HepG2 (cell line): ENCODE measurements around the gene SLC5A6. TPM values are rescaled to one million over a fixed set of nuclear protein-coding genes. Genes with fewer than 3 reads are reported as not detected.

Source experiments
- ATM ChIP-seq: fragments of 450-650 bp; IDR thresholded peaks from 2 replicates; pipeline ENCODE4 v1.7.1; 2017; ENCODE audit warnings: mild to moderate bottlenecking, borderline replicate concordance
- BORCS8-MEF2B ChIP-seq: sonication (generic); formaldehyde crosslinking; IDR thresholded peaks from 2 replicates; pipeline ENCODE4 v1.8.0; 2022; ENCODE audit warnings: mild to moderate bottlenecking, missing genetic modification reagents
- DRAP1 ChIP-seq: IDR thresholded peaks from 2 replicates; pipeline ENCODE4 v1.6.1; 2016; ENCODE audit warnings: missing genetic modification reagents, missing compliant biosample characterization
- EP300 ChIP-seq, 3 experiments: sonication (generic) in 1 of 3; formaldehyde crosslinking in 1 of 3; IDR thresholded peaks; 2 replicates each; pipeline versions ENCODE4 v1.5.1 to v1.6.1; 2011 to 2020; ENCODE audit warnings: low read depth in 2 of 3, low read length in 2 of 3, borderline replicate concordance in 1 of 3, improper control_type of control experiment in 1 of 3, mild to moderate bottlenecking in 1 of 3, missing genetic modification reagents in 1 of 3, moderate library complexity in 1 of 3
- FOXK2 ChIP-seq: fragments of 450-650 bp; IDR thresholded peaks from 2 replicates; pipeline ENCODE4 v1.6.1; 2016
- FOXO1 ChIP-seq: sonication (generic); formaldehyde crosslinking; IDR thresholded peaks from 2 replicates; pipeline ENCODE4 v1.4.0; 2020; ENCODE audit warnings: missing genetic modification reagents
- FOXP1 ChIP-seq, 2 experiments: fragments of 450-650 bp in 1 of 2; IDR thresholded peaks; 2 replicates each; pipeline ENCODE4 v1.6.1; 2017 to 2018; ENCODE audit warnings: antibody characterized with exemption in 1 of 2
- GATAD2A ChIP-seq: IDR thresholded peaks from 2 replicates; pipeline ENCODE4 v1.6.1; 2016
- HBP1 ChIP-seq: IDR thresholded peaks from 2 replicates; pipeline ENCODE4 v1.6.1; 2016; ENCODE audit warnings: low read depth, control low read depth
- HDAC6 ChIP-seq: fragments of 200-600 bp; sonication (generic); IDR thresholded peaks from 2 replicates; pipeline ENCODE4 v1.7.0; 2017; ENCODE audit warnings: mild to moderate bottlenecking, antibody characterized with exemption, low read length, low read depth
- KAT2B ChIP-seq: fragments of 150-350 bp; IDR thresholded peaks from 2 replicates; pipeline ENCODE4 v1.6.1; 2014; ENCODE audit warnings: low read depth, low read length, borderline replicate concordance
- POGZ ChIP-seq: sonication (generic); formaldehyde crosslinking; IDR thresholded peaks from 2 replicates; pipeline ENCODE4 v1.4.0; 2020; ENCODE audit warnings: mild to moderate bottlenecking, missing genetic modification reagents
- PTBP1 ChIP-seq: fragments of 200-400 bp; formaldehyde crosslinking; IDR thresholded peaks from 2 replicates; pipeline ENCODE4 v1.6.1; 2018; ENCODE audit warnings: low read length, low read depth; ENCODE audit not compliant: poor library complexity, severe bottlenecking
- RXRB ChIP-seq: IDR thresholded peaks from 2 replicates; pipeline ENCODE4 v1.6.1; 2016; ENCODE audit warnings: borderline replicate concordance, missing genetic modification reagents, missing compliant biosample characterization
- TCF7 ChIP-seq: sonication (generic); IDR thresholded peaks from 2 replicates; pipeline ENCODE4 v1.6.1; 2016; ENCODE audit warnings: antibody characterized with exemption, low read depth
- THAP11 ChIP-seq: IDR thresholded peaks from 2 replicates; pipeline ENCODE4 v1.6.1; 2016; ENCODE audit warnings: missing biosample characterization, missing genetic modification reagents
- ZBTB25 ChIP-seq: IDR thresholded peaks from 2 replicates; pipeline ENCODE4 v1.6.1; 2018; ENCODE audit warnings: missing genetic modification reagents
- ZNF17 ChIP-seq: sonication (generic); formaldehyde crosslinking; IDR thresholded peaks from 2 replicates; pipeline ENCODE4 v1.5.0; 2020; ENCODE audit warnings: mild to moderate bottlenecking, missing genetic modification reagents
- ZNF232 ChIP-seq: sonication (generic); formaldehyde crosslinking; IDR thresholded peaks from 2 replicates; pipeline ENCODE4 v1.4.0; 2020; ENCODE audit warnings: missing genetic modification reagents, borderline replicate concordance
- ZNF292 ChIP-seq: sonication (generic); formaldehyde crosslinking; IDR thresholded peaks from 2 replicates; pipeline ENCODE4 v1.8.1; 2022; ENCODE audit warnings: mild to moderate bottlenecking, low read depth, missing genetic modification reagents, borderline replicate concordance
- ZNF317 ChIP-seq: sonication (generic); formaldehyde crosslinking; IDR thresholded peaks from 2 replicates; pipeline ENCODE4 v1.5.0; 2020; ENCODE audit warnings: mild to moderate bottlenecking, missing genetic modification reagents
- ZNF543 ChIP-seq: sonication (generic); formaldehyde crosslinking; IDR thresholded peaks from 2 replicates; pipeline ENCODE4 v1.4.0; 2020; ENCODE audit warnings: mild to moderate bottlenecking, missing genetic modification reagents
- ZNF569 ChIP-seq: sonication (generic); formaldehyde crosslinking; IDR thresholded peaks from 2 replicates; pipeline ENCODE4 v1.5.0; 2020; ENCODE audit warnings: mild to moderate bottlenecking, missing genetic modification reagents, moderate library complexity, borderline replicate concordance
- ZNF737 ChIP-seq: sonication (generic); formaldehyde crosslinking; IDR thresholded peaks from 2 replicates; pipeline ENCODE4 v1.5.0; 2020; ENCODE audit warnings: missing genetic modification reagents, mild to moderate bottlenecking, borderline replicate concordance
- ZNF883 ChIP-seq: sonication (generic); formaldehyde crosslinking; IDR thresholded peaks from 2 replicates; pipeline ENCODE4 v1.5.1; 2020; ENCODE audit warnings: mild to moderate bottlenecking, missing genetic modification reagents; ENCODE audit errors: not compliant biosample characterization
- ZZZ3 ChIP-seq: sonication (generic); formaldehyde crosslinking; IDR thresholded peaks from 2 replicates; pipeline ENCODE4 v1.4.0; 2020; ENCODE audit warnings: missing genetic modification reagents, mild to moderate bottlenecking, borderline replicate concordance
- polyA plus RNA-seq, 8 experiments: library from polyadenylated mRNA; depleted of rRNA in 3 of 8; stranded (reverse) in 7 of 8; unstranded in 1 of 8; fragments of >200 nt; fragmentation: Illumina TruSeq in 4 of 8; extraction: Trizol in 4 of 8; gene quantifications; 2 replicates each; pipeline versions ENCODE4 v1.2.1 to v1.2.3, GENCODE V29; 2011 to 2016; ENCODE audit warnings: low read depth in 4 of 8, missing spikeins in 1 of 8, mixed read lengths in 1 of 8; ENCODE audit not compliant: insufficient read depth in 1 of 8
- total RNA-seq, 5 experiments: library from RNA; depleted of rRNA; stranded (reverse); fragments of >200 nt; fragmentation: Illumina TruSeq; extraction: Trizol; gene quantifications; 2 replicates each; pipeline ENCODE4 v1.2.3, GENCODE V29; 2016; ENCODE audit warnings: low read depth in 1 of 5

The SLC5A6 gene
- total and polyA plus RNA-seq, 2 of the 13 experiments (the other 11 are each of a cell fraction or from before 2014, with no cell fraction given), result 135 to 417 TPM

- 0 out of 2 replicates have a peak, but pooled peaks have one; percentile 34 for TF ChIP-seq RXRB (CRISPR knock-in tag)
- TF ChIP-seq PTBP1, result no peak
- peak; percentile 91 for TF ChIP-seq FOXP1 (IDR thresholded peaks at IDR 0.05)
- peak; percentile 93 for TF ChIP-seq FOXP1 (CRISPR knock-in tag; IDR thresholded peaks at IDR 0.05)
- TF ChIP-seq ZNF883, result no peak
- no peak for TF ChIP-seq ZNF232 (CRISPR knock-in tag)
- no peak for TF ChIP-seq HDAC6
- TF ChIP-seq ZBTB25 (CRISPR knock-in tag), result 0 out of 2 replicates have a peak, but pooled peaks have one; percentile 20
- TF ChIP-seq ZNF17, result no peak
- no peak for TF ChIP-seq BORCS8-MEF2B (CRISPR knock-in tag)
- TF ChIP-seq POGZ (CRISPR knock-in tag), result 0 out of 2 replicates have a peak, but pooled peaks have one; percentile 37
- no peak for TF ChIP-seq ZNF569 (CRISPR knock-in tag)
- TF ChIP-seq EP300 (IDR thresholded peaks at IDR 0.05; ENCODE audit: low read depth in 2 of 2, low read length in 2 of 2), result peak; percentile 44 to 70; a peak in 1 of 4 replicates
- TF ChIP-seq EP300 (CRISPR knock-in tag; IDR thresholded peaks at IDR 0.05; ENCODE audit: borderline replicate concordance), result no peak
- peak; percentile 79 for TF ChIP-seq TCF7
- TF ChIP-seq ZNF737 (CRISPR knock-in tag), result no peak
- TF ChIP-seq THAP11 (CRISPR knock-in tag), result peak; percentile 12; the same call in 1 of the 2 replicates
- no peak for TF ChIP-seq ATM
- 0 out of 2 replicates have a peak, but pooled peaks have one; percentile 19 for TF ChIP-seq ZNF317
- TF ChIP-seq GATAD2A, result peak; percentile 56; the same call in 1 of the 2 replicates
- peak; percentile 54; the same call in 1 of the 2 replicates for TF ChIP-seq DRAP1 (CRISPR knock-in tag)
- peak; percentile 35; the same call in 1 of the 2 replicates for TF ChIP-seq FOXO1
- TF ChIP-seq KAT2B, result no peak
- no peak for TF ChIP-seq HBP1 (CRISPR knock-in tag)
- peak; percentile 72 for TF ChIP-seq FOXK2
- no peak for TF ChIP-seq ZZZ3 (CRISPR knock-in tag)
- no peak for TF ChIP-seq ZNF543
- peak; percentile 58; the same call in 1 of the 2 replicates for TF ChIP-seq ZNF292 (CRISPR knock-in tag)
Observed at GRCh38 chr2:27194538-27195354, 17.3 kb downstream of the SLC5A6 start (continued).
